NAMALWA (cell line): ENCODE measurements around the gene ROCK2.

Experiments used
- DNase-seq: peaks from one replicate; pipeline ENCODE4 v3.0.0-alpha.2; 2015; ENCODE audit warnings: low spot score

The ROCK2 gene

GRCh38 chr2:11309706-11310105 lies 34.7 kb downstream of the ROCK2 start:
- no peak for DNase-seq

GRCh38 chr2:11307764-11308415 lies 36.5 kb downstream of the ROCK2 start:
- no peak for DNase-seq

GRCh38 chr2:11305958-11306357 lies 38.5 kb downstream of the ROCK2 start:
- no peak for DNase-seq

DNA sequence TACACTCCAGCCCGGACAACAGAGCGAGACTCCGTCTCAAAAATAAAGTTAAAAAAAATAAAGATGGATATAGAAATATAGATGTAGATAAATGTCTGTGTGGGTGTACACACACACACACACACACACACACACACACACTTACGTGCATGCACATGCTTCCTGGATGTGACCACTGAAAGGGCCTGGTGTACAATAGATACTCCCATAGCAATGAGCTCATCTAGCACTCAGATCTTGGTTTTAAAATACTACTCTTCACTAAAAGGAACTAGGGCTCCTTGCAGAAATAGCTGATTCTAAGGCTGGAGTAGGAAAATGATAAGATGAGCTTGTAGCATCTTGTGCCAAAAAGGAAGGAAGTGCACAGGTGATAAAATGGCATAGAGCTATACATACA lies 39.1 kb downstream of the ROCK2 start:
- no peak for DNase-seq

DNA sequence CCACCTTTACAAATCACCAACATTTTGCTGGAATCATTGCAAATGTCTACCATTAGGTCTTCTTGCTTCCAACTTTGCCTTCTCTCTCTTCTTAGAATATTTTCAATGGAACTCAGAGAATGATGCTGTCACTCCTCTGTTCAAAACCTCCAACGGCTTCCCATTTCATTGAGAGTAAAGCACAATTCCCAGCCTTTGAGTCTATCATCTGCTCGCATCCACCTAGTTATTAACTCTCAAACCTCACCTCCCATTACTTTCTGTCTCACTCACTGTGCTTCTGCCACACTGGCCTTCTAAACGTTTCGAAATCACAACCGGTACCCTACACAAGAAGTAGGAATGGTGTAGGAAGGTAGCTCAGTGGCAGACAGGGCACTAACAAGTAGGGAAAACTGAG lies 40.0 kb downstream of the ROCK2 start:
- no peak for DNase-seq

- DNase-seq = no peak
Measured at GRCh38 chr2:11303290-11304013, 41.0 kb downstream of the ROCK2 start.

- no peak for DNase-seq
Measured at GRCh38 chr2:11299439-11299838, 45.0 kb downstream of the ROCK2 start.

DNA sequence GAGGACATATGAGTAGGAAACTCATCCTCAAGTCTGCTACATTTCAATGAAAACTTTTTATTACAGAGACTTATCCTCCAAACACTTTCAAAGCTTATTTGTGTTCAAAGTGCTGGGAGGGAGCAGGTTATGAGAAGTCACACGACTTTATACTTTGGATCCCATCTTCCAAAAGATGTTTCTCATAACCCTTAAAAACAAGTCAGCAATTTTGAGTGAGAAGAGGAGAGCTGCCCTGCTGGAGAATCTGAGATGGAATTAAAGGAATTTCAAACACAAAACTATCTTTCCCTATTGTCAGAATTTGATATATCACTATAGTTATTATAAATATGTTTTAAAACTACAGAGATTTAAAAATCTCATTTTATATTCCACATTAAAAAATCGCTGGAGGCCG lies 45.8 kb downstream of the ROCK2 start:
- DNase-seq = no peak

DNA sequence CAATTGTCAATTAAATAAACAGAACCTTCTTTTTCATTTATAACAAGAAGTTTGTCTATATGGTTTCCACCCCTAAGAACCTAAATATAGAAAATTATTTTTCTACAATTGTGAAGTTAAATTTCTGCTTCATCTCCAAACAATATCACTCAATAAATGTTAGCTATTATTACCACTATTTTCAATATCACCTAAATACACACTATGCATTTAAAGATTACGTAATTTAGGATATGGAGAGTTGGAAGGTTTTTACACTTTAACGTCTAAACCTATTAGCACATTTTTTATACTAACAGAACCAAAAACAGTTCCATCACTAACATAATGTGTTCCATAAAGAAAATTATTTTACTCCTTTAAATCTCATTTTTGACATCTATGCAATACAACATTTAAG lies 48.0 kb downstream of the ROCK2 start:
- DNase-seq = no peak

GRCh38 chr2:11292464-11293255 lies 51.8 kb downstream of the ROCK2 start:
- DNase-seq = no peak

DNA sequence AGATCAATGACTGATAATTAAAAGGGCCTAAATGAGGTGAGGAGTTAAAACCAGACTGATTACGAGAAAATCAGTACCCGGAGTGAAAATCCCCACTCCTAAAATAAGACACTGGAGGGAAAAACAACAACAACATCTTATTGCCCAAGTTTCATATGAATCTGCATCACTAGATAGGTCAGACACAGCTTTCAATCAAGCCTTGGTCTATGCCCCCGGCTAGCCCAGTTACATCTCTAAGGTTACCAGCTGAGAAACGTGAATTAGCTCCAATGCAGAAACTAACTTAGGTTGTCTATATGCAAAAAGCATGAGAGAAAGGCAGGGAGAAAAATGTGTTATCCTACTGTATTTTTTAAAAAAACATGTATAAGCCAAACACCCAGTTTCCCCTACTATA lies 53.7 kb downstream of the ROCK2 start:
- DNase-seq = no peak

DNA sequence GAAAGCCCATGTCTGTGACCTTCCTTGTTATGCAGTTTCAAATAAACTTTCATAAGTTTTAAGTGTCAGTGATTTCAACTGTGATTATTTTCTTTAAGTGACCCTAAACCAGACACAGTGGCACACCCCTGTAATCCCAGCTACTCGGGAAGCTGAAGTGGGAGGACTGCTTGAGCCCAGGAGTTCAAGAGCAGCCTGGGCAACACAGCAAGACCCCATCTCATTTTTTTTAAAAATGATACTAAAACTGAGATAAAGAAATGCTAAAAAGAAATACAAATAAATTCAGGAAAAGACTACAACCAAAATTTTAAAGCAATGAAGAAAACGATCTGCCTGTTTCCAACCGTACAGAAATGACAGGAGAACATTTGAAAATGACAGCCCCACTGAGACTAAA lies 54.2 kb downstream of the ROCK2 start:
- DNase-seq = no peak

DNA sequence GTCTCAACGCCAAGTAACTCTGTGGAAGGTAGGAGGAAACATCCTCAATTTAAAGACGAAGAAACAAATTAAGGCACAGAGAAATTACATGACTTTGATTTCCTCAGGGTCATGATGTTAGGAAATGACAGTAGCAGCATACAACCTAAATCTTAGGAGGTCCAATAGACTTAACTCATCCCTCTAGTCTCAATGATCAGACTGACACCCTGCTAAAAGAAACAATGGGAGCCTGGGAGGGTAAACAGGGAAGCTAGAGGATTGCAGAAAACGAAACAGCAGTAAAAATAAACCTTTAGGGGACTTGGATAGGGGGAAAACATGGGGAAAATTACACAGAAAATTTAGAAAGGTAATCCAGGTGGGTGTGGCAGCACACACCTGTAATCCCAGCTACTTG lies 56.0 kb downstream of the ROCK2 start:
- no peak for DNase-seq

DNA sequence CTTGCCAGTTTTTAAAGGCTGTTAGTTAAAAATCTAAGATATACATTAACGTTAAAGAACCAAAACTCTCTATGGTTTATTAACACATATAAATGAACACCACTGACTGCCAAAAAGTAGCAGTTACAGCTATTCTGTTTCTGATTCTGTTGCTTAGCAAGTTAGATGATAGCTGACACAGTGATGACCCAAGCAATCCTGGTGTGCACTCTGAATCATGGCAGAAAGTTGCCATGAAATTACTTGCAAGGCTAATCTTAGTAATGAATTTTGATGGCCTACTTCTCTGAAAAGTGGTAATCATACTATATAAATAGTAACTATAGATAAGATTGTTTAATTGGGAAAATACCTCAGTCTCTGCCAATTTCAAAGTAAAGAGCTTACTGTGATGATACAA lies 57.7 kb downstream of the ROCK2 start:
- DNase-seq = no peak

DNA sequence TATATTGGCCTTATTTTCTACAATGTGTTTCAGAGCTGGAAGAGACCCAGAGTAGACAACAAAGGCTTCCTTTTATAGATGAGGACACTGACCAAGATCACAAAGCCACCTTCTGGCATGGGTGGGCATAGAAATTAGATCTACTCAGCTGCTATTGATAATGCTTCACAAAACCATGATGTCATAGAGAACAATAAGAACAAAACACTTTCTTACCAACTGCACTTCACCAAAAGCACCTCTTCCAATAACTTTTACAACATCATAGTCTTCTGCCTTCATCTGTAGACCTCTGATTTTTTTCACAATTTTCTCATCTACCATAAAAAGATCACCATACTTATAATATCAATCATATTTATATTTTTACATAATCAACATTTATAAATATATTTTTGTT lies 58.1 kb downstream of the ROCK2 start:
- no peak for DNase-seq

DNA sequence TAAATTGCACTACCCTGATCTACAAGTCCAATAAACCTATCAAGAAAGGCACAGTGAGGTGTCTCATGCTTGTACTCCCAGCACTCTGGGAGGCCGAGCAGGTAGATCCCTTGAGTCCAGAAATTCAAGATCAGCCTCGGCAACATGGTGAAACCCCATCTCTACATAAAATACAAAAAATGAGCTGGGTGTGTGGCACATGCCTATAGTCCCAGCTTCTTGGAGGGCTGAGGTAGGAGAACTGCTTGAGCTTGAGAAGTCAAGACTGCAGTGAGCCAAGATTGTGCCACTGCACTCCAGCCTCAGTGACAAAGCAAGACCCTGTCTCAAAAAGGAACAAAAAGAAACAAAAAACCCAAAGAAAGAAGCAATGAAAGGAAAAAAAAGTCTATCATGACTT lies 58.9 kb downstream of the ROCK2 start:
- DNase-seq = no peak

DNA sequence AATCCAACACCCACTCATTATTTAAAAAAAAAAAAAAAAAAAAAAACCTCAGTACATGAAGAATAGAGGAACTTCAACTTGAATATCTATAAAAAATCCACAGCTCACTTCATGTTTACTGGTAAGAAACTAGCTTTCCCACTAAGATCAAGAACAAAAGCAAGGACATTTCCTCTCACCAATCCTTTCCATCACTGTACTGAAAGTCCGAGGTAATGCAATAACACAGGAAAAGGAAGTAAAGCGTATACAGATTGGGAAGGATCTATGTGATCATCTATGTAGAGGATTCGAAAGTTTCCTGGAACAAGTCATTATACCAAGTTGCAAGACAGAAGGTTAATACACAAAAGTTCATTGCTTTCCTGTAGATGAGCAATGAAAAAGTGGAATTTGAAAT lies 63.2 kb downstream of the ROCK2 start:
- no peak for DNase-seq

GRCh38 chr2:11280713-11281112 lies 63.7 kb downstream of the ROCK2 start:
- no peak for DNase-seq

GRCh38 chr2:11279398-11279797 lies 65.0 kb downstream of the ROCK2 start:
- DNase-seq = no peak

DNA sequence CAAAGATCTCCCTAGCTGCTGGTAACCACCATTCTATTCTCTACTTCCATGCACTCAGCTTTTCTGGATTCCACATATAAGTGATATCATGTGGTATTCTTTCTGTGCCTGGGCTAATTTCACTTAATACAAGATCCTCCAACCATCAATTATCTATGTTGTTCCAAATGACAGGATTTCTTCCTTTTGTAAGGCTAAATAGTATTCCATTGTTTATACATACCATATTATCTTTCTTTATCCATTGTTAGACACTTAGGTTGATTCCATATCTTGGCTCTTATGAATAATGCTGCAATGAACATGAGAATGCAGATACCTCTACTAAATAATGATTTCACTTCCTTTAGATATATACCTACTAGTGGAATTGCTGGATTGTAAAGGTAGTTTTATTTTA lies 66.2 kb downstream of the ROCK2 start:
- DNase-seq = no peak

- DNase-seq = no peak
Measured at GRCh38 chr2:11275910-11276309, 68.5 kb downstream of the ROCK2 start.

DNA sequence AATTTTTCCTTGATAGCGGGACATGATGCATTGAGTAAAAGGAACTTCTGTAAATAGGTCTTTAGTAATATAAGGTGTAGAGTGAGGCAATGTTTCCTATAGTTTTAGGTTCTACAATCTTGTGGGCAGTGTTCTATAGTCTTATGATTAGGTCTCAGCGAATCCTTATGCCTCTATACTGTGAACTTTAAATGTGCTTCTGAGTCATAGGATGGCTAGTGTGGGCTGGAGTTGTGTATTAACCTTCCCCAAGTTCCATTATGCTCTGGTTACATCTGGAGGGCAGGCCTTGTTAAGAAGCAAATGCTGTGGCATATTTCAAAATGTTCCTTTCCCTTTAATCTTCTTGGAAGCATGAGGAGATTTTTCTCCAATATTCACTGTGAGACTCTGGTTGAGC lies 73.5 kb downstream of the ROCK2 start:
- no peak for DNase-seq

DNA sequence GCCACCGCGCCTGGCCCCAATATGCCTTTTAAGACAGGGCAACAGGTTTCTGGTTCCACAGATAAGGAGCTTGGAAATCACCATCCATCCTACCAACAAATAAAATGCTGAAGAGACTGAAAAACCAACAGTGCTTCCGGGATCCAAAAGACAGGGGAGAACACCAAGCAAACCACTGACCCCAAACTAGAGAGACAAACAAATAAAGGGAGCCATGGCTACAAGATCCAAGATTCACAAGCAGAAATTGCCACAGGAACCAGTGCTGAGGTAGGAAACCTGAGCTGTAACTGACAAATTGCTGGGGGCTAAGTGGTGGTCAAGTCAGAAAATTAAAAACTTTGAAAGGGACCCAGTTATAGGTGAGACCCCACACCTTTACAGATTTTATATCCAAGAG lies 76.5 kb downstream of the ROCK2 start:
- DNase-seq = no peak
